GM21515 (cell line): ENCODE measurements around the gene FGF12.
"Not testable (repeated sequence)": the region's sequence is repeated elsewhere in the genome, so short reads cannot be mapped to it uniquely, and the experiment has no call there.

Experiments
- ATAC-seq: cut with Tn5 transposase; IDR thresholded peaks from one replicate; pipeline ENCODE4 v1.9.1; 2021; ENCODE audit not compliant: unreplicated experiment

FGF12 gene

DNA sequence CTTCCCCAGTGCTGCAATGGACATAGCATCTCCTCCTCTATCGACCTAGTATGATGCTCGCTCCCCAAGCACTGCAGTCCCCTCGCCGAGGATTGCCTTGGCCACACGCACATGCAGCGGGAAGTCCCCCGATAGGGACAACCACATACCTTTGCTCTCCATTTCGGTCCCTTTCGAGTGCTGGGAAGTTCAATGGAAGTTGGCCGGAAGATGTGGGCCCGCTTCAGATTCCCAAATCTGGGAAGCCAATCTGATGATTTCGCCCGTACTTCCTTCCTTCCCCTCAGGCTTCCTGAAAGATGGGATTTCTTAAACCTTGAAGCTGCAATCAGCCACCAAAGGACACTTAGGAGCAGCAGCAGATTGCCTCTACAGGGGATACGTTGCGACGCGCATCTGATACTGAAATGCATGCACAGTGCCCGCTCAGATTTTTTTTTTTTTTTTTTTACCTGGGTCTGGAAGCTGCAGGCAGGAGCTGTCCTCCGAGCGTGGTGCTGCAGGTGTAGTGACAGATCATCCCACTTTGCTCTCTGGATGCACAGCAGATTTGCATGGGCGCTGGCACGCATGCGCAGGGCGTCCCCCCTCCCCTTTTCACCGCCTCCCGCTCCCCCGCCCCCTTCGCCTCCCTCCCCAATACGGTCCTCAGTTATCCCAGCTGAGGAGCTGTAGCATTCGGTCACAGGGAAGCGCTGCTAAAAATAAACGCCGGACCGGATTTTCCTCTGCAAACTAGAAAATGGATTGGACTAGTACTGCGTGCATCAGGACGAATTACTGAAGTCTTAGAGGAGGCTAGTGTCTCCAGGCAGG is at the start of gene FGF12:
Gene FGF12, minus strand, starts transcription at position 510 of the 816 bp plus-strand sequence.
- no peak for ATAC-seq

DNA sequence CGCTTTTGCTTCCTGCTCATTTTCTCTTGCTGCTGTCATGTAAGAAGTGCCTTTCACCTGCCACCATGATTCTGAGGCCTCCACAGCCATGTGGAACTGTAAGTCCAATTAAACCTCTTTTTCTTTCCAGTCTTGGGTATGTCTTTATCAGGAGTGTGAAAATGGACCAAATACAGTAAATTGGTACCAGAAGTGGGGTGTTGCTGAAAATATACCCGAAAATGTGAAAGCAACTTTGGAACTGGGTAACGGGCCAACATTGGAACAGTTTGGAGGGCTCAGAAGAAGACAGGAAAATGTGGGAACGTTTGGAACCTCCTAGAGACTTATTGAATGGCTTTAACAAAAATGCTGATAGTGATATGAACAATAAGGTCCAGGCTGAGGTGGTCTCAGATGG is 47.0 kb upstream of the FGF12 start:
- ATAC-seq: not testable (repeated sequence)

DNA sequence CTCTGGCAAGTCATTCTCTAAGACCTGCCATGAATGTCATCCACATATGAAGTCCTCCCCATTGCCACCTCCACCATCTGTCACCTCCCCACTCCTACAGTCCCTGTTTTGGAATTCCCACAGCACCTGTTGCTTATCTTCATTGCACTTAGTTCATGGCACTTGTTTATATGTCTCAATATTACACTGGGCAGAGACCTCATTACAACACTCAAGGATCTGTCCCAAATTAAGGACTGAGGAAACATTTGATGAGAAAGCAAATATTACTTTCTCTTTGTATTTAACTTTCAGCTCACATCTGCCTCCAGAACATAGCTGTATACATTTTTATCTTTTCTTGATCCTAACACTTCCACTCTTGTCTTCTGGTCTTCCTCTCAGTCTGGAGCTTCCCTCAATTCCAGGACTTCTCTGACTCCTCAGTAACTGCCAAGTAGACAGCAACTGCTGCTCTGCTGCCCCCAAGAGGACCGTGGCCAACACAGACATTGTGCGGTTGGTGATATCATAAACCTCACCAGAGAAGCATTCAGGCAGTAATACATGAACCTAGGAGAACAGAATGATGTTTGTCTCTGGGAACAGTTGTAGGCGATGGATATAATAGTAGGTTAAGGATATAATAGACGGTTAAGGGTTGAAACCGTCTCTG is 45.0 kb upstream of the FGF12 start:
- ATAC-seq: no peak

DNA sequence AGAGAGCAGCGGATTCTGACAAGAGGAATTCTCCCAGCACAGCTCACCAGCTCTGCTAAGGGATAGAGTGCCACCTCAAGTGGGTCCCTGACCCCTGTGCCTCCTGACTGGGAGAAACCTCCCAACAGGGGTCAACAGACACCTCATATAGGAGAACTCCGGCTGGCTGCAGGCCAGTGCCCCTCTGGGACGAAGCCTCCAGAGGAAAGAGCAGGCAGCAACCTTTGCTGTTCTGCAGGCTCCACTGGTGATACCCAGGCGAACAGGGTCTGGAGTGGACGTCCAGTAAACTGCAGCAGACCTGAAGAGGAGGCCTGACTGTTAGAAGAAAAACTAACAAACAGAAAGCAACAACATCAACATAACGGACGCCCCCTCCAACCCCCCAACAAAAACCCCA is 31.3 kb upstream of the FGF12 start:
- no peak for ATAC-seq

DNA sequence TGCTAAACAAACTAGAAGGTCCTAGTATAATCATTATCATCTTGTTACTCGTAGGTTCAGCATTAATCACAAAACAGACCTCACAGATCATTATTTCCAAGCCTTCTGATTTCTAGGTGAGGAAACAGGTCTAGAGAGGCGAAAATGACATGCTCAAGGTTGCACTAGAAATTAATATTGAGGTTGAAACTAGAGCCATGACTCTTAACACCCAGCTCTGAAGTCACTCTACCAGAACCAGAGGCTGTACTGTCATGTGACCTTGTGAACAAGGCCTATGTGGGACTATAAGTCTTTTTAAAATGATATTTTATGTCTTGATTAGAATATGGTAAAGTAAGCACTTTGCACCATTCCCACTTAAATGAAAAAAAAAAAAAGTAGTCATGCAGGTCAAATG is 23.8 kb upstream of the FGF12 start:
- ATAC-seq: no peak

DNA sequence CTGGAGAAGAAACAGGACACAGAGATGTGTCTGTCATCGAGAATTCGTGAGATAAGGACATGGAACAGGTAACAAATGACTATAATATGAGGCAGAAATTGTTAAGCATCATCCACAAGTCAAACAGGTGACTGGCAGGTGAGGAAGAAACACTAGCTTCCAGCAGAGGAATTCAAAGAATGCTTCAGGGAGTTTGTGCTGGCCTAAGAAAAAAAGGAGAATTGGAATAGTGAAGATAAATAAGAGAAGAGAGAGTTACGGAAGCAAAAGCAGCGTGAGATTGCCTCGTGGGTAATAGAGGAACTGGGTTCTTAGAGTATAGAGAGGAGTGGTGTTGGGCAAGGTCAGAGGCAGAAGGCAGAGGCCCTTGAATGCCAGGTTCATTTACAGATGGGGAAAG is 22.9 kb upstream of the FGF12 start:
- no peak for ATAC-seq

DNA sequence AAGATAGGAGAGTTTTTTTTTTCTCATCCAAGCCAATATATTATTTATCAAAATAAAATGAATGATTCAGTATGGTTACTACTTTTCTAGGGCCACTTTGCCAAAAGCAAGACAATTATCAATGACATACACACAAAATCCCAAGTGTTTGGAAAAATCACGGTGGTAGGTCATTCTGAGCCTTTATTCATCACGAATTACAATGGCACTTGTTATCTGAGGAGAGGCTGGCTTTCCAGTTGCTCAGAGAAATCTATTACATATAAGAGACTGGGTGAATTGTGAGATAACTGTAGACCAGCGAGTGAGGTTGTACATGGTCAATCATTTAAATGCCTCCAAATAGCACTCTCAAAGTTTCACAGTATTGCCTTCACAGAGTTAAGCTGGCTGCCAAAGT is 20.4 kb upstream of the FGF12 start:
- ATAC-seq: no peak

DNA sequence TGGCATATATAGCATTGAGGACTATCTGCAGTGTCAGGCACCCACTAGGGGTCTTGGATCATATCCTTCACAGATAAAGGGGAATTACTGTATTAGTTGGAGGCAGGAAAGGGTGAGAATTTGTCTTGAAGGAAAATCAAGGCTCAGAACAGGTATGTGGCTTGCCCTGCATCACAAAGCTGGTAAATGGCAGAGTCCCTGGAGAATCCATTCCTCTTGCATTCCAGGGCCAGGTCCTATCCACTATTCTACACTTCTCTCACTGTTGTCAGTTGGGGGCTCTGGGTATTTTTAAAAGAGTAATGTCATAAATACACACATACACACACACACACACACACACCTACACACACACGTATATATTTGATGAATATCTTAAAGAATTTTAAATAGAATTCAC is 19.8 kb upstream of the FGF12 start:
- no peak for ATAC-seq

DNA sequence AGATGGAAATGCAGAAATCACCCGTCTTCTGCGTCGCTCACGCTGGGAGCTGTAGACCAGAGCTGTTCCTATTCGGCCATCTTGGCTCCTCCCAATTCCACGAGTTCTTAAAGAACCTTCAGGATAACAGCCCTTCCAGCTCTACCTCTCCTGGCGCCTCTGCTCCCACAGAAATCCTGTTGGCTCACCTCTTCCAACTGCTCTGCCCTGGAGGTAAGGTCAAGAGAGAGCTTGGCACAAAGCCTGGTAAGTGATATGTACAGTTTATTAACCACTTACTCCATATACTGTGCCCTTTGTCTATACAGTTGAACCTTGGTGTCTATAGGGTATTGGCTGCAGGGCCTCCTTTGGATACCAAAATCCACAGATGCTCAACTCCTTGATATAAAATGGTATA is 17.8 kb upstream of the FGF12 start:
- ATAC-seq: no peak

DNA sequence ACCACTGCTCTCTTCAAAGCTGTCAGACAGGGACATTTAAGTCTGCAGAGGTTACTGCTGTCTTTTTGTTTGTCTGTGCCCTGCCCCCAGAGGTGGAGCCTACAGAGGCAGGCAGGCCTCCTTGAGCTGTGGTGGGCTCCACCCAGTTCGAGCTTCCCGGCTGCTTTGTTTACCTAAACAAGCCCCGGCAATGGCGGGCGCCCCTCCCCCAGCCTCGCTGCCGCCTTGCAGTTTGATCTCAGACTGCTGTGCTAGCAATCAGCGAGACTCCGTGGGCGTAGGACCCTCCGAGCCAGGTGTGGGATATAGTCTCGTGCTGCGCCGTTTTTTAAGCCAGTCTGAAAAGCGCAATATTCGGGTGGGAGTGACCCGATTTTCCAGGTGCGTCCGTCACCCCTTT is 17.3 kb upstream of the FGF12 start:
- not testable (repeated sequence) for ATAC-seq

DNA sequence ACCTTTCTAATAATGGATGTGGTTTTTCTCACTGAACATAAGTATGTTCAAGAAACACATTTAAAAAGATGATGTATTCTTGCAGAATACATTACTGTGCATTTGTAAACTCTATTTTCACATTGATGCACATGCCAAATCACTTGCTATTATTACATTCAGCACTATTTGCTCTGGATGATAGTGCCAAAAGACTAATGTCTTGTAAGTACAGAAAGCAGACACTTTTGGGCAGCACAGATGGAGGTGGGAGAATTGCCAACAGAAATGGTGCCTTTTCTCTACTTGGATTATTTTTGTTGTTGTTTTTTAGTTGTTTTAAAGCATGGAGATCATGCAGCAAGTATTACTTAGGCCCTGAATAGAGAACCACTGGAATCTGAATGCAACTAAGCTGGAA is 10.2 kb upstream of the FGF12 start:
- no peak for ATAC-seq

DNA sequence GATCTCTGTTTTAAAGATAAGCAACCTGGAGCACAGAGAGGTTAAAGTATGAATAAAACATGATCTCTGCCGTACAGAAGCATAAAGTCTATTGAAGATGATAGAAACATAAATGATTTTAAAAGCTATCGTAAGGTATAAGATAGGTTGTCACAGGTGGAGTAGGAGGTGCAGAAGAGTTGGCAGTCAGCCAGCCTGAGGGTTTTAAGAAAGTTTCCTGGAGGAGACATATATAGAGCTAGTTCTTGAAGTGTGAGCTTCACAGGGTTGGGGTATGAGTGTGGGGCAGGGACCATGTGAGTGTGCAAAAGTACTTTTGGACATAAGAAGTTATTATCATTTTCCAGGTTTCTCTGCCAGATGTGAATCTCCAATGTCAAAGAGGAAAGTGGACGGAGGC is 3.9 kb upstream of the FGF12 start:
- no peak for ATAC-seq

DNA sequence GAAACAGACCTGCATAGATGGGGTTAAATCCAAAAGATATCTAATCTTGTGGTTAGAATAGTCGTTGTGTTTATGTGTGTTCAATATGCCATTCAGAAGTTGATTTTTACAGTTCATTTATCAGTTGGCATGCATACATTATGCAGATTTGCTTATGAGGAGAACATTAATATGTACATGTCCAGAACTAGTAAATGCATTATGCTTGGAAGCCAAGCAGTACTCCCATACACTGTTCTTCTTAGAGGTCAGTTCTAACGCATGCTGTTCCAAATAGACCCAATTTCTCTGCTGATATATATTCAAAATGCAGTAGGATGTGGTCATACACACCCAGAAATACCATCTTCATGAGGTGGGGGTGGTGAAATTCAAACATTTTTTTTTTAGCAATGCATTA is 956 bp downstream of the FGF12 start:
- ATAC-seq: no peak

DNA sequence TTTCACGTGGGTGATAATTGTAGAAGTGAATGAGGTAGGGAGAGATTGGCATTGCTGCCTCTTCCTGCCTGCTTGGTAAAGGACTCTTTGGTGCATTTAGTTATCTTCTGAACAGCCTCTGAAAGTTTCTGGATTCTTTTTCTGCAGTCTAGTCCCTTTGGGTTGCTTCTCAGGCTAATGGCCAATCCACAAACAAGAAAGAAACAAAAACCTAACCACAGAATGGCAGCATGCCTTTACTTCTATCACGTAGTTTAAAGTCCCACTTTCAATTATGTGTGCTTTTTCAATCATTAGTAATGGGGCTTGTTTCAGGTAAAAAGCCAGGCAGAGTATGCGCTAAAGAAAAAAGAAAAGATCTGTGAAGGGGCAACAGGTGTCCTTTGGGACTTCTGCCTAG is 7.4 kb downstream of the FGF12 start:
- ATAC-seq: no peak

DNA sequence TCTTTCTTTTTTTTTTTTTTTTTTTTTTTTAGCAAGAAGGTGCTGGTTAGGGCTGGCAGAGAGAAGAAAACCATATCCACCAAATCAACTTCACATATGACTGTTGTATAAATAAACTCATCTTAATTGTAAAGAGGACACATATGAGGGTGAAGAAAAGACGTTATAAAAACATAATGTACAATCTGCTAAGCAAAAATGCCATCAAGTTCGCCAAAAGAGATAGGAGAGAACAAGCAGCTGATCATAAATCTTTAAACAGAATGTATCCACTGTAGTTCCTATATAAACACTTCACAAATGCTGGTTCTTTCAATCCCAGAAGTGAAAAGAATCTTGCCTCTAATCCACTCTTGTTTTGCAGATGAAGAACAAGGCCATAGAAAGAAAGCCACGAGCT is 9.2 kb downstream of the FGF12 start:
- no peak for ATAC-seq

DNA sequence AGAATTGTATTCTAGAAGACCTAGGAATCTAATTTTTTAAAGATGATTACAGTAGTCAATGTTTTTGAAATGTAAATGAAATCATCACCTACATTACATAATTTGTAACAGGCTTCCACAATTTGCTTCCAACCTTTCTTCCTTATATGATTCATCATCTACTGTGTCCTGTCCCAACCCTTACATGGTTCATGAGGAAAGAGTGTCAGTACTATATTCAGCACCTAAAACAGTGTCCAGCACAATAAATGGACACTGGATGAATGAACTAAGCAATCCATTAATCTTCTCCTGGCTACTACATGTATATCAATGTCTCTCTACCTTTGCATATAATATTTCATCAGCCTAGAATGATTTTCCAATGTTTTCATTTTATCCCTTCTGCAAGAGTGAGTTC is 12.2 kb downstream of the FGF12 start:
- no peak for ATAC-seq

DNA sequence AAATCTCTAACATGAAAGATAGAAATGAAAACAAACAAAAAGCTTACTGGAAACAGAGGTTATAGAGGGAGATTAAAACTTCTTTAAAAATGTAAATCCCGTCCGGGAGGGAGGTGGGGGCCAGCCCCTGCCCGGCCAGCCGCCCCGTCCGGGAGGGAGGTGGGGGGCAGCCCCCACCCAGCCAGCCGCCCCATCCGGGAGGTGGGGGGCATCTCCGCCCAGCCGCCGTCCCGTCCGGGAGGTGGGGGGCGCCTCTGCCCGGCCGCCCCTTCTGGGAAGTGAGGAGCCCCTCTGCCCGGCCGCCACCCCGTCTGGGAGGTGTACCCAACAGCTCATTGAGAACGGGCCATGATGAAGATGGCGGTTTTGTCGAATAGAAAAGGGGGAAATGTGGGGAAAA is 16.2 kb downstream of the FGF12 start:
- not testable (repeated sequence) for ATAC-seq

DNA sequence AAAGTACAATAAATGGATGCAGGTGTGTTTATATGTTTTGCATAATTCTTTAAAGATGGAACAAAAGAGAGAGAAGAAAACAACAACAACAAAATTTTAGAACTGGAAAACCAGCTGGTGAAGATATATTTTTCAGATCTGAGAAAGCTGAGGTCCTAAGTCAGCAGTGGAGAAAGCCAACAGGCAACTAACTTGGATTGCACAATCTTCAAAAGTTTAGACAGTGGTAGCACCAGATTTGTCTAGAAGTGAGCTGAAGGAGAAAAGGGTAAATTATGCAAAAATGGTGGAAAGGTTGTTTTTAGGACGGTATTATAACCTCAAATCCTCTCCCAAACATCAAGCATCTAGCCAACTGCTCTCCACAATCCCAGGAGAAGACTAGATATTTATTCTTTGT is 17.0 kb downstream of the FGF12 start:
- ATAC-seq: no peak

DNA sequence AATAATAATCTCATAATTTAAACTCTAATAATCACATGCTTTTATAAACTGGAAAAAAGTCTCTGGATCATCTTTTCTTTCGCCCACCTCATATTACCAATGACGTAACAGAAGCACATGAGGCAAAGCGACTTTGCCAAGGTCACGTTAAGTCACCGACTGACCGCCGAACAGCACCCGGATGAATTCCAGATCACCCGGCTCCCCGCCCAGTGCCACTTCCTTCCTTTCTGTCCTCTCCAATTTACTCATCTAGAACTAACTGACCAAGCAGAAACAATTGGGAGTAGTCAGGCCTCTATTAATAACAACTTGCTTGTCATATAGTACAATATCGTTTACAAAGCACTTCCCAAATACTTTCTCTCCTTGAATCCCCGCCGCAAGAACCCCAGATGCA is 21.1 kb downstream of the FGF12 start:
- ATAC-seq: no peak

DNA sequence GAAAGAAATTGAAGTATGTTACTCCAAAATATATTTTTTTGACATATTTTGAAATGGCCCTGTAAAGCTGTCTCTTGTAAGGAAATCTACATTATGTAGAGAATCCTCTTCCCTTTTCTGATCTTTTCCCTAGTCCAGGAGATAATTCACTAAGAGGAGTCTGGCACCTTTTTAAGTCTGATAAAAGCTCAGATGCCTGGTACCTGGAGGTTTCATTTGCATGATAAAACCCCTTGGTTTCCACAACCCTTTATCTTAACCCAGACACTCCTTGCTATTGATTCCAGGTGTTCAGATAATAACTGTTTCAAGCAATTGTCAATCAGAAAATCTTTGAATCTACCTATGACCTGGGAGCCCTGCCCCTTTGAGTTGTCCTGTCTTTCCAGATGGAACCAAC is 26.5 kb downstream of the FGF12 start:
- no peak for ATAC-seq

DNA sequence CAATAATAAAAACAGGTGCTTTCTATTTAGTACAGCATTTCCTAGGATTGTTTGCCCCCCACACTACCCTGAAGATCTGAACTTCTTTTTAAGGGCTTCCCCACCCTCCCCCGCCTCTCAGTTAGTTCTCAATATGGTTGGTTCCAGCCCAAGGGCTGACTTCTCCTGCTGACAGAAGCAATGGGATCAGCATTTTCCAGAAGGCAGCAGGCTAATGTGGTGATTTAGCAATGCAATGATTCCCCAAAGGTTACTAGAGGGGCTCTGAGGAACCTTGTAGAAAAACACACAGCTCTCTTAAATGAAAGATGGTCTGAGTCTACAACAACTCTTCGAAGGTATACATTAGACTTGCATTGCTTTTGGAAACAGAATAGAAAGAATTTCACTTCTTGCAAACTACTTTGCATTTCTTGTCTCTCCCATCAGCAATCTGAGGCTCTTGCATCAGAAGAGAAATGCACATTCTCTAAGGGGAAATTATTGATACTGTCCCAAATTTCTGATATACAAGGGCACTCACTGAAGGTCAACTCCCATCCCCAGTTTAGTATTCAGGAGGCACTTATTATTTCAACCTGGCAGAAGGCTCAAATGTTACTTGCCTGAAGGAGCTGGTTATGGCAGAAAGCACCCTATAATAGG is 30.3 kb downstream of the FGF12 start:
- ATAC-seq: no peak

DNA sequence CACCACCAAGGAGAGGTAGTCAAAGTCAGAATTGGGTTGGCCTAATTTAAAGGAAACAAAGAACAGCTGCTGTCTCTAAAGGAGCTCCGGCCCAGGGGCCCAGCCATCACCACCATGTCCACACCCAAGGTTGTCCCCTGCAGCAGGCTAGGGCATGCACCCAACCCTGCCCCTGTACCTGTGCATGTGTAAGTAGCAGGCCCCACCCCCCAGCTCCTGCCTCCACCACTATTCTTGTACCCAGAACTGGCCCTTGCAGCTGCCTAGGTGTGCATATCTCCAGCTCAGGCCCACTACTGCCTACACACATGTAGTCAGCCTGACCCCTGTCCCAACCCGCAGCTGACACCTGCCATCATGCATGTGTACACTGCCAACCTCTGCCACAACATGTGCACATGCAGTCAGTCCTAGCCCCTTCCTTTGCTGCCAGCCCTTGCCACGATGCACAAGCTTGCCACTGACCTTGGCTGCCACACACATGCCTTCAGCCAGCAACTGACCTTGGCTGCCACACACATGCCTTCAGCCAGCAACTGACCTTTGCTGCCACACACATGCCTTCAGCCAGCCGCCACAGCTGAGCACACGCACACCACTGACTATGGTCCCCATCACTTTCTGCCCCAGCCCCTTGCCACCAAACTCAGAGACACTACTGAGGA is 39.7 kb downstream of the FGF12 start:
- no peak for ATAC-seq
